Measurements from ENCODE around the gene ECHS1. TPM values are rescaled to one million over a fixed set of nuclear protein-coding genes. Genes with fewer than 3 reads are reported as not detected.
A peak's percentile ranks its signal among the peaks of the same experiment; 100 is the strongest.

The ECHS1 gene
- polyA plus RNA-seq, 3 donors, result 34.6 to 102 (median 85.1) TPM

DNA sequence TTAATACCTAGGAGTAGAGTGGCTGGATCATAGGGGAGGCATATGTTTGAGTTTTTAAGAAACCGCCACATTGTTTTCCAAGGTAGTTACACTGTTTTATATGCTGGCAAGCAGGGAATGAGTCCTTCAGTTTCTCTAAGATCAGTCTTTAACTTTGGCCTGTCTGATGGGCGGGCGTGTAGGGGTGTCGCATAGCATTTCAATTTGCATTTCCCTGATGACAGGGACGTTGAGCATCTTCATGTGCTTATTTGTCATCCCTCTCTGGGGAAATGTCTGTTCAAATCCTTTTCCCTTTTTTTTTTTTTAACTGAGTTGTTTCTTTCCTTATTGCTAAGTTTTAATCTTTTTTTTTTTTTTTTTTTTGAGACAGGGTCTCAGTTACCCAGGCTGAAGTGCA lies 30.6 kb upstream of the ECHS1 start:
- intact Hi-C loops (cut with micrococcal nuclease), result no loop called here
- no peak overlapping the region for H3K27ac Mint-ChIP-seq
- no peak overlapping the region for H3K4me3 ChIP-seq (replicated peaks in 1 of 3; ENCODE audit: low read depth in 2 of 3, low read length in 3 of 3)
- peaks cover 1% of the 10 kb centered on the region for H3K4me1 Mint-ChIP-seq
- no peaks in the 10 kb centered on the region for H3K9me3 ChIP-seq (replicated peaks in 1 of 2; ENCODE audit: control insufficient read depth in 1 of 2, insufficient read depth in 1 of 2, low read length in 2 of 2)
- H3K27me3 Mint-ChIP-seq (ENCODE audit: low read depth in 3 of 3), result no peaks in the 10 kb centered on the region
- H3K4me3 Mint-ChIP-seq, result no peak overlapping the region
- TF ChIP-seq, protein P1, sequence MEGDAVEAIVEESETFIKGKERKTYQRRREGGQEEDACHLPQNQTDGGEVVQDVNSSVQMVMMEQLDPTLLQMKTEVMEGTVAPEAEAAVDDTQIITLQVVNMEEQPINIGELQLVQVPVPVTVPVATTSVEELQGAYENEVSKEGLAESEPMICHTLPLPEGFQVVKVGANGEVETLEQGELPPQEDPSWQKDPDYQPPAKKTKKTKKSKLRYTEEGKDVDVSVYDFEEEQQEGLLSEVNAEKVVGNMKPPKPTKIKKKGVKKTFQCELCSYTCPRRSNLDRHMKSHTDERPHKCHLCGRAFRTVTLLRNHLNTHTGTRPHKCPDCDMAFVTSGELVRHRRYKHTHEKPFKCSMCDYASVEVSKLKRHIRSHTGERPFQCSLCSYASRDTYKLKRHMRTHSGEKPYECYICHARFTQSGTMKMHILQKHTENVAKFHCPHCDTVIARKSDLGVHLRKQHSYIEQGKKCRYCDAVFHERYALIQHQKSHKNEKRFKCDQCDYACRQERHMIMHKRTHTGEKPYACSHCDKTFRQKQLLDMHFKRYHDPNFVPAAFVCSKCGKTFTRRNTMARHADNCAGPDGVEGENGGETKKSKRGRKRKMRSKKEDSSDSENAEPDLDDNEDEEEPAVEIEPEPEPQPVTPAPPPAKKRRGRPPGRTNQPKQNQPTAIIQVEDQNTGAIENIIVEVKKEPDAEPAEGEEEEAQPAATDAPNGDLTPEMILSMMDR (IDR thresholded peaks at IDR 0.05), result no peak
- H2AFZ ChIP-seq (ENCODE audit: insufficient read depth, low read depth, low read length, poor library complexity, severe bottlenecking), result no peak overlapping the region
- peaks cover 35 to 95% of the 10 kb centered on the region in 2 donors for H3K36me3 ChIP-seq (replicated peaks in 1 of 2; ENCODE audit: control insufficient read depth in 1 of 2, insufficient read depth in 2 of 2, low read length in 2 of 2)
- WGBS (ENCODE audit: insufficient coverage), result 96% methylated on average over 4 of the region's 5 CpGs
- no peak overlapping the region for H3K27ac ChIP-seq (ENCODE audit: low read depth in 1 of 2, low read length in 2 of 2)
- H3K9me3 Mint-ChIP-seq, result peaks cover 0 to 6% (median 3%) of the 10 kb centered on the region in 7 donors
- no peak for DNase-seq
- peaks cover 76 to 92% of the 10 kb centered on the region in 2 donors for H3K36me3 Mint-ChIP-seq
- no peaks in the 10 kb centered on the region for H4K20me1 ChIP-seq (ENCODE audit: insufficient read depth, low read length)
- H3K4me1 ChIP-seq (ENCODE audit: control insufficient read depth in 1 of 2, insufficient read depth in 2 of 2, low read length in 2 of 2), result no peaks in the 10 kb centered on the region
- H3K9ac ChIP-seq (ENCODE audit: insufficient read depth, low read length, poor library complexity, severe bottlenecking), result no peak overlapping the region
- H3K27me3 ChIP-seq (ENCODE audit: control insufficient read depth in 2 of 2, insufficient read depth in 2 of 2, low read length in 2 of 2), result no peaks in the 10 kb centered on the region
- H3K4me2 ChIP-seq (replicated peaks; ENCODE audit: extremely low read depth, low read length, poor library complexity, severe bottlenecking), result no peak overlapping the region
- peaks cover 3% of the 10 kb centered on the region for H3K79me2 ChIP-seq (ENCODE audit: insufficient read depth, low read length)

DNA sequence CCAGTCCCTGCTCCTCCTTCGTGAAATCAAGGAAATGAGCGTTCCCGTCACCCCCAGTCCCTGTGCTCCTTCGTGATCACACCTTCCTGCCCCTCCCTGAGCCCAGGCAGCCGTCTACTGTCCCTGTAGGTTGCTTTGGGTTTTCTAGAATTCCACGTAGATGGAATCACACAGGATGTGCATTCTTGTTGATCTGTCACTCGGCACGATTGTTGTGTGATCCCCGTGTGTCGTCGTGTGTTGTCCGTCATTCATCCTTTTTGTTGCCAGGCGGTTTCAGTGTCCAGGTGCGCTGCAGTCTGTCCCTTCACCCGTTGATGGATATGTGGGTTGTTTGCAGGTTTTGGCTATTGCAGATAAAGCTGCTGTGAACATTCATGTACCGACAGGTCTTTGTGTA lies 30.2 kb upstream of the ECHS1 start:
- TF ChIP-seq, protein P1 (IDR thresholded peaks at IDR 0.05), result no peak
- no peaks in the 10 kb centered on the region for H4K20me1 ChIP-seq (ENCODE audit: insufficient read depth, low read length)
- H3K27me3 ChIP-seq (ENCODE audit: control insufficient read depth in 2 of 2, insufficient read depth in 2 of 2, low read length in 2 of 2), result no peaks in the 10 kb centered on the region
- H3K27ac Mint-ChIP-seq, result peak overlapping the region in 1 of 7 donors; percentile 62
- 89% methylated on average over 13 of the region's 16 CpGs for WGBS (ENCODE audit: insufficient coverage)
- H2AFZ ChIP-seq (ENCODE audit: insufficient read depth, low read depth, low read length, poor library complexity, severe bottlenecking), result no peak overlapping the region
- H3K4me3 ChIP-seq (replicated peaks in 1 of 3; ENCODE audit: low read depth in 2 of 3, low read length in 3 of 3), result no peak overlapping the region
- no peak overlapping the region for H3K27ac ChIP-seq (ENCODE audit: low read depth in 1 of 2, low read length in 2 of 2)
- no peak overlapping the region for H3K4me2 ChIP-seq (replicated peaks; ENCODE audit: extremely low read depth, low read length, poor library complexity, severe bottlenecking)
- peaks cover 1% of the 10 kb centered on the region for H3K4me1 Mint-ChIP-seq
- no peaks in the 10 kb centered on the region for H3K4me1 ChIP-seq (ENCODE audit: control insufficient read depth in 1 of 2, insufficient read depth in 2 of 2, low read length in 2 of 2)
- H3K36me3 ChIP-seq (replicated peaks in 1 of 2; ENCODE audit: control insufficient read depth in 1 of 2, insufficient read depth in 2 of 2, low read length in 2 of 2), result peaks cover 38 to 95% of the 10 kb centered on the region in 2 donors
- peaks cover 0 to 3% (median 1%) of the 10 kb centered on the region in 7 donors for H3K9me3 Mint-ChIP-seq
- H3K4me3 Mint-ChIP-seq, result no peak overlapping the region
- no peaks in the 10 kb centered on the region for H3K27me3 Mint-ChIP-seq (ENCODE audit: low read depth in 3 of 3)
- H3K36me3 Mint-ChIP-seq, result peaks cover 77 to 92% of the 10 kb centered on the region in 2 donors
- no peaks in the 10 kb centered on the region for H3K9me3 ChIP-seq (replicated peaks in 1 of 2; ENCODE audit: control insufficient read depth in 1 of 2, insufficient read depth in 1 of 2, low read length in 2 of 2)
- H3K9ac ChIP-seq (ENCODE audit: insufficient read depth, low read length, poor library complexity, severe bottlenecking), result no peak overlapping the region
- intact Hi-C loops (cut with micrococcal nuclease), result no loop called here
- DNase-seq, result no peak
- peaks cover 6% of the 10 kb centered on the region for H3K79me2 ChIP-seq (ENCODE audit: insufficient read depth, low read length)

All from CD14-positive monocyte (primary cell).